ENCODE results near the gene ACTN4.

DNA sequence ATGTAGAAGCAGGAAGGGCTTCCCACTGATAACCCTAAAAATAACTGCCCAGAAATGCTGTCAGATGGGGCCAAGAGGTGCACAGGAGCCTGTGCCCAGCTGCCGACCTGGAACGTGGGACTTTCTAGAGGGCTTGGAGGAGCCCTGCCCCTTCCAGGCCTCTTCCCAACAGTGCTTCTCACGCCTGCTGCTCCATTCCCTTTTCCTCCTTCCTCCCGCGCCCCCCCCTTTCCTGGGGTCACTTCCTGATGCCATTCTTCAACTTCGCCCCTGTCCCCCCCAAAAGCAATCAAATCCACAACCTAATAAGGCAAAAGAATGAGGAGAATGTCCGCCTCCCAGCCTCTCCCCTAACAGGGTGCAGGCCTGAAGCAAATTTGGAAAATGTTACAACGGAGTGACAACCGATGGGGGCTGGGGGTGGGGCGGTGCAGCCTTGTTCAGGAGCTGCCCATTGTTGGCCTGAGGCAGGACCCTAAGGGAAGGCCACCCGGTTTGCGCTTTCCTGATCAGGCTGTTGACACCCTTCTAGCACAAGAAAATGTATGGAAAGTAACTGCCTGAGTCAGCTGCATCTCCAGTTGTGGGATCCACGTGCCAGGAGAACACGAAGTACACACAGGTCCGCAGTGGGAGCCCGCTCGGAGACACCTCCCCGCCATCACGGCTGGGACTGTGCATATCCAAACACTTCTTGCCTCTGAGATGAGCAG is 18.7 kb downstream of the ACTN4 start:
- TF ChIP-seq POLR2A (IDR thresholded peaks at IDR 0.05; ENCODE audit: low read depth, low read length): no peak
- TF ChIP-seq POLR2AphosphoS5 (IDR thresholded peaks at IDR 0.05; ENCODE audit: low read depth, low read length): no peak

All from GM12892 (cell line).